SK-N-SH (cell line): ENCODE results near the gene F13B. TPM values are rescaled to one million over a fixed set of nuclear protein-coding genes. Genes with fewer than 3 reads are reported as not detected.
"Not testable (repeated sequence)": the region's sequence is repeated elsewhere in the genome, so short reads cannot be mapped to it uniquely, and the experiment has no call there.

ENCODE experiments used
- CTCF ChIA-PET: fragments of 300-600, 350-600 bp; formaldehyde crosslinking; extraction: SDS; loops from one replicate; lab custom pipeline; 2021; lab: Yijun Ruan, JAX
- POLR2A ChIA-PET: fragments of 350-600 bp; sonication (Branson Sonifier 250); formaldehyde crosslinking; extraction: SDS; loops from one replicate; lab custom pipeline; 2020; ENCODE audit warnings: antibody characterized with exemption, inconsistent platforms; lab: Yijun Ruan, JAX
- DNase-seq: peaks from one replicate; pipeline ENCODE4 v3.0.0; 2012
- H2AFZ ChIP-seq: fragments of 200-600 bp; sonication (generic); 2 replicates; pipeline ENCODE4 v1.8.1; 2016; ENCODE audit warnings: antibody characterized with exemption, mild to moderate bottlenecking, low read depth
- H3F3A ChIP-seq: fragments of 200-600 bp; sonication (generic); replicated peaks from 2 replicates; pipeline ENCODE3; 2016; ENCODE audit warnings: antibody characterized with exemption, mild to moderate bottlenecking; ENCODE audit not compliant: insufficient read depth
- H3K27ac ChIP-seq, 2 experiments: fragments of 200-500 bp in 1 of 2; fragments of 200-600 bp in 1 of 2; sonication (Bioruptor generic) in 1 of 2; sonication (generic), shearing (Covaris generic) in 1 of 2; 2 replicates each; pipeline versions ENCODE4 v1.5.1 to v1.6.1; 2014 to 2016; ENCODE audit warnings: low read depth in 2 of 2, inconsistent platforms in 1 of 2, low read length in 1 of 2, mild to moderate bottlenecking in 1 of 2, mixed read lengths in 1 of 2
- H3K27me3 ChIP-seq: fragments of 200-600 bp; sonication (generic), shearing (Covaris generic); 2 replicates; pipeline ENCODE4 v1.6.1; 2016; ENCODE audit warnings: mixed run types; ENCODE audit not compliant: insufficient read depth
- H3K36me3 ChIP-seq, 2 experiments: fragments of 200-500 bp in 1 of 2; fragments of 200-600 bp in 1 of 2; sonication (Bioruptor generic) in 1 of 2; sonication (generic) in 1 of 2; replicated peaks in 1 of 2; 2 replicates each; pipeline versions ENCODE3 to v1.5.1; 2014 to 2016; ENCODE audit warnings: low read length in 1 of 2, mild to moderate bottlenecking in 1 of 2; ENCODE audit not compliant: insufficient read depth in 2 of 2, control insufficient read depth in 1 of 2
- H3K4me1 ChIP-seq, 2 experiments: fragments of 200-500 bp in 1 of 2; fragments of 200-600 bp in 1 of 2; sonication (Bioruptor generic) in 1 of 2; sonication (generic), shearing (Covaris generic) in 1 of 2; 2 replicates each; pipeline versions ENCODE4 v1.5.1 to v1.6.1; 2014 to 2016; ENCODE audit warnings: low read depth in 1 of 2, low read length in 1 of 2, mixed run types in 1 of 2; ENCODE audit not compliant: insufficient read depth in 2 of 2, control insufficient read depth in 1 of 2
- H3K4me2 ChIP-seq: fragments of 200-600 bp; sonication (generic), shearing (Covaris generic); 2 replicates; pipeline ENCODE4 v1.6.1; 2017; ENCODE audit warnings: mixed run types
- H3K4me3 ChIP-seq, 2 experiments: fragments of 200-500 bp in 1 of 2; fragments of 200-600 bp in 1 of 2; sonication (Bioruptor generic) in 1 of 2; sonication (generic), shearing (Covaris generic) in 1 of 2; 2 replicates each; pipeline versions ENCODE4 v1.5.1 to v1.8.1; 2014 to 2016; ENCODE audit warnings: low read depth in 2 of 2, inconsistent platforms in 1 of 2, low read length in 1 of 2, mild to moderate bottlenecking in 1 of 2, mixed read lengths in 1 of 2, moderate library complexity in 1 of 2
- H3K79me2 ChIP-seq: fragments of 200-600 bp; sonication (generic); 2 replicates; pipeline ENCODE4 v1.8.1; 2017; ENCODE audit warnings: mild to moderate bottlenecking; ENCODE audit not compliant: insufficient read depth
- H3K9ac ChIP-seq: fragments of 200-600 bp; sonication (generic); 2 replicates; pipeline ENCODE4 v1.6.1; 2017; ENCODE audit warnings: mixed run types
- H3K9me2 ChIP-seq: fragments of 200-600 bp; sonication (generic); 2 replicates; pipeline ENCODE4 v1.6.1; 2017; ENCODE audit warnings: mixed run types
- H3K9me3 ChIP-seq: fragments of 200-600 bp; sonication (generic); 2 replicates; pipeline ENCODE4 v1.6.1; 2017; ENCODE audit warnings: mixed run types, mild to moderate bottlenecking, moderate library complexity
- H4K20me1 ChIP-seq: fragments of 200-600 bp; sonication (generic); 2 replicates; pipeline ENCODE4 v1.6.1; 2017; ENCODE audit warnings: mild to moderate bottlenecking, mixed run types; ENCODE audit not compliant: insufficient read depth
- CHD2 ChIP-seq: fragments of 150-350 bp; IDR thresholded peaks from 2 replicates; pipeline ENCODE4 v1.6.1; 2018; ENCODE audit warnings: low read length; ENCODE audit not compliant: partially characterized antibody
- ELF1 ChIP-seq: IDR thresholded peaks from 2 replicates; pipeline ENCODE4 v1.4.0; 2012
- FOSL2 ChIP-seq: IDR thresholded peaks from 2 replicates; pipeline ENCODE4 v1.4.0; 2012; ENCODE audit warnings: low read depth, mild to moderate bottlenecking, moderate library complexity, borderline replicate concordance
- FOXM1 ChIP-seq: IDR thresholded peaks from 2 replicates; pipeline ENCODE4 v1.4.0; 2012; ENCODE audit warnings: low read depth, mild to moderate bottlenecking
- GABPA ChIP-seq: IDR thresholded peaks from 2 replicates; pipeline ENCODE4 v1.4.0; 2012; ENCODE audit warnings: low read depth, mild to moderate bottlenecking
- GATA2 ChIP-seq: sonication (generic); formaldehyde crosslinking; IDR thresholded peaks from 2 replicates; pipeline ENCODE4 v1.5.0; 2020; ENCODE audit warnings: mild to moderate bottlenecking, missing genetic modification reagents
- JUND ChIP-seq: IDR thresholded peaks from 2 replicates; pipeline ENCODE4 v1.4.0; 2012
- NFIC ChIP-seq: IDR thresholded peaks from 2 replicates; pipeline ENCODE4 v1.4.0; 2012; ENCODE audit warnings: borderline replicate concordance
- POLR2AphosphoS5 ChIP-seq: IDR thresholded peaks from 2 replicates; pipeline ENCODE4 v1.6.1; 2012; ENCODE audit warnings: low read depth, low read length
- RXRA ChIP-seq: IDR thresholded peaks from 2 replicates; pipeline ENCODE4 v1.4.0; 2012; ENCODE audit warnings: low read depth, mild to moderate bottlenecking, borderline replicate concordance
- SMC3 ChIP-seq: IDR thresholded peaks from 2 replicates; pipeline ENCODE4 v1.6.1; 2012; ENCODE audit warnings: low read depth, low read length, improper control_type of control experiment
- TAF1 ChIP-seq: IDR thresholded peaks from 2 replicates; pipeline ENCODE4 v1.6.1; 2012; ENCODE audit warnings: low read depth, mild to moderate bottlenecking, low read length, moderate library complexity, borderline replicate concordance
- TCF12 ChIP-seq: IDR thresholded peaks from 2 replicates; pipeline ENCODE4 v1.4.0; 2012
- TEAD4 ChIP-seq: IDR thresholded peaks from 2 replicates; pipeline ENCODE4 v1.4.0; 2012; ENCODE audit warnings: mild to moderate bottlenecking, borderline replicate concordance; ENCODE audit not compliant: insufficient read depth
- YY1 ChIP-seq: IDR thresholded peaks from 2 replicates; pipeline ENCODE4 v1.4.0; 2012; ENCODE audit warnings: low read depth, mild to moderate bottlenecking
- WGBS: methylation state at CpG from one replicate; pipeline ENCODE4 v1.1.6; 2017; ENCODE audit warnings: low lambda C conversion rate; 5-methylcytosine and 5-hydroxymethylcytosine counted together
- polyA plus RNA-seq, 3 experiments: library from polyadenylated mRNA; depleted of rRNA; stranded (reverse); fragments of >200 nt; gene quantifications; 2 replicates each; pipeline ENCODE4 v1.2.3, GENCODE V29; 2012
- TF ChIP-seq, protein P1 (sequence below): IDR thresholded peaks from 2 replicates; pipeline ENCODE4; 2012
- TF ChIP-seq, protein P2 (sequence below): fragments of 150-350 bp; IDR thresholded peaks from 2 replicates; pipeline ENCODE4 v1.6.1; 2017; ENCODE audit warnings: antibody characterized with exemption, low read length, low read depth, borderline replicate concordance

The F13B gene
- polyA plus RNA-seq, 1 of the 3 experiments (the other 2 are of a cell fraction): not detected

DNA sequence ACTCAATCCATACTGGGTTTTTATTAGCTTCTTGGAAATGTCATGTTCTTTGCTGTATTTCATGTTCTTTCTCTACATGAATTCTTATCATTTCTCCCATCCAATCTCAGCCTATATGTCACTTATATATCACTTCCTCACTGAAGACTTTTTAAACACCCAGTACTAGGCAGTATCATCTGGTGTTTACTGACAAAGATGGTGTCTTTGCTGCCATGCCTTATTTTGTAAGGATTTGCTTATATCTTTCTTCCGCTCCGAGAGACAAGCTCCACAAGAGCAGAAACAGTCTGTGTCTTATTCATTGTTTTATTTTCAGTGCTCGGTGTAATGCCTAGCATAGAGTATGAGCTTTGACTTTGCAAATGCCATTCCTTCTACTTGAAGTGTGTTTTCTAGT, 30.2 kb downstream of the F13B start (continued):
- TF ChIP-seq, protein P1, sequence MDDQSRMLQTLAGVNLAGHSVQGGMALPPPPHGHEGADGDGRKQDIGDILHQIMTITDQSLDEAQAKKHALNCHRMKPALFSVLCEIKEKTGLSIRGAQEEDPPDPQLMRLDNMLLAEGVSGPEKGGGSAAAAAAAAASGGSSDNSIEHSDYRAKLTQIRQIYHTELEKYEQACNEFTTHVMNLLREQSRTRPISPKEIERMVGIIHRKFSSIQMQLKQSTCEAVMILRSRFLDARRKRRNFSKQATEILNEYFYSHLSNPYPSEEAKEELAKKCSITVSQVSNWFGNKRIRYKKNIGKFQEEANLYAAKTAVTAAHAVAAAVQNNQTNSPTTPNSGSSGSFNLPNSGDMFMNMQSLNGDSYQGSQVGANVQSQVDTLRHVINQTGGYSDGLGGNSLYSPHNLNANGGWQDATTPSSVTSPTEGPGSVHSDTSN: no peak
- TF ChIP-seq SMC3 (no peak), GATA2 (no peak), NFIC (no peak), POLR2AphosphoS5 (no peak), YY1 (no peak), FOXM1 (no peak), GABPA (no peak), CHD2 (no peak), ELF1 (no peak), TAF1 (no peak)
- TF ChIP-seq, protein P2, sequence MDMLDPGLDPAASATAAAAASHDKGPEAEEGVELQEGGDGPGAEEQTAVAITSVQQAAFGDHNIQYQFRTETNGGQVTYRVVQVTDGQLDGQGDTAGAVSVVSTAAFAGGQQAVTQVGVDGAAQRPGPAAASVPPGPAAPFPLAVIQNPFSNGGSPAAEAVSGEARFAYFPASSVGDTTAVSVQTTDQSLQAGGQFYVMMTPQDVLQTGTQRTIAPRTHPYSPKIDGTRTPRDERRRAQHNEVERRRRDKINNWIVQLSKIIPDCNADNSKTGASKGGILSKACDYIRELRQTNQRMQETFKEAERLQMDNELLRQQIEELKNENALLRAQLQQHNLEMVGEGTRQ: no peak
- TF ChIP-seq, all 33 proteins: peak for 0

DNA sequence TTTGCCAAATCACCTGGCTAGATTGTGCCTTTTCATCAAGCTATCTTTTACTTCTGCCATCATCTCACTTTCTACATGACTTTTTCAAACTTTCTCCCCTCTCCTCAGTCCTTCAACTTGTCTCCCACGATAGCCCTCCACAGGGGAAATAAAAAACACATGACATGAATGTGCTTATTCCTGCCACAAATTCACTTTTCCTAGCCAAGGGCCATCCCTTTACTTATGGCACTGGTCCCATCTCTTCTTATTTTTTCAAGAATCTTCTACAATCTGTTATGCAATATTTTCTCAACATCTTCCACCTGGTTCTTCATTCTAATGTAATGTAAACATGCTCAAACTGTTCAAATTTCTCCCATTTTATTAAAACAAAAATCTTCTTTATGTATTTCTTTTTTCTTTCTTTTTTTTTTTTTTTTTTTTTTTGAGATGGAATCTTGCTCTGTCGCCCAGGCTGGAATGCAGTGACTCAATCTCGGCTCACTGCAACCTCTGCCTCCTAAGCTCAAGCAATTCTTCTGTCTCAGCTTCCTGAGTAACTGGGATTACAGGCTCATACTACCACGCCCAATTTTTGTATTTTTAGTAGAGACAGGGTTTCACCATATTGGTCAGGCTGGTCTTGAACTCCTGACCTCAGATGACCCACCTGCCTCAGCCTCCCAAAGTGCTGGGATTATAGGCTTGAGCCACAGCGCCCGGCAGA, 32.3 kb downstream of the F13B start:
- H4K20me1 ChIP-seq, H3K27me3 ChIP-seq, H3K9me3 ChIP-seq, DNase-seq, H3K4me1 ChIP-seq, H3K9me2 ChIP-seq, H3K36me3 ChIP-seq, H3K79me2 ChIP-seq, POLR2A ChIA-PET: not testable (repeated sequence)
- H3K4me2 ChIP-seq: 0 out of 2 replicates have a peak overlapping the region, but pooled peaks have one; percentile 41
- WGBS: 31% methylated on average over 6 of the region's 6 CpGs
- peaks cover 25% of the 10 kb centered on the region for H3F3A ChIP-seq
- peak overlapping the region; percentile 84 for H2AFZ ChIP-seq
- H3K9ac ChIP-seq: 0 out of 2 replicates have a peak overlapping the region, but pooled peaks have one; percentile 32
- CTCF ChIA-PET: interaction anchor here (1.5 kb wide), 1 partner anchor 23 kb away, joined by 3 read pairs; no protein-coding TSS in a partner anchor
- peak overlapping the region; percentile 63 to 76; a peak in 3 of 4 replicates for H3K27ac ChIP-seq
- peak; percentile 67 for TF ChIP-seq FOSL2
- TF ChIP-seq RXRA: peak; percentile 55; the same call in 1 of the 2 replicates
- TF ChIP-seq NFIC: peak; percentile 36
- peak; percentile 68 for TF ChIP-seq TEAD4
- peak; percentile 45; the same call in 1 of the 2 replicates for TF ChIP-seq JUND
- TF ChIP-seq TCF12: peak; percentile 38; the same call in 1 of the 2 replicates
- 0 out of 4 replicates have a peak overlapping the region, but pooled peaks of 1 of the 2 experiments have one; percentile 18 for H3K4me3 ChIP-seq
